Thyroid gland (tissue), 4 donors: ENCODE measurements around the gene COL24A1. TPM values are rescaled to one million over a fixed set of nuclear protein-coding genes. Genes with fewer than 3 reads are reported as not detected.

Experiments
- DNase-seq, 2 donors: peaks; one replicate each; pipeline ENCODE4 v3.0.0-alpha.2; 2019
- H3K27ac ChIP-seq, 3 donors: fragments of 200-600 bp; sonication (generic); 1 replicate in 2 of 3; 2 replicates in 1 of 3; pipeline ENCODE4 v1.5.1; 2016 to 2019; ENCODE audit warnings: mild to moderate bottlenecking in 1 of 3, moderate library complexity in 1 of 3
- H3K27me3 ChIP-seq: fragments of 200-600 bp; sonication (generic); one replicate; pipeline ENCODE4 v1.5.1; 2019
- H3K36me3 ChIP-seq, 2 donors: fragments of 200-600 bp; sonication (generic); one replicate each; pipeline ENCODE4 v1.5.1; 2016 to 2019
- H3K4me1 ChIP-seq, 2 donors: fragments of 200-600 bp; sonication (generic); one replicate each; pipeline ENCODE4 v1.5.1; 2017 to 2019
- H3K4me3 ChIP-seq, 3 donors: fragments of 200-600 bp; sonication (generic); replicated peaks in 1 of 3; 1 replicate in 2 of 3; 2 replicates in 1 of 3; pipeline ENCODE4 v1.5.1; 2016; ENCODE audit warnings: mild to moderate bottlenecking in 1 of 3
- H3K9me3 ChIP-seq: fragments of 200-600 bp; sonication (generic); one replicate; pipeline ENCODE4 v1.5.1; 2017
- POLR2A ChIP-seq, 2 donors: fragments of 450-650 bp; IDR thresholded peaks; one replicate each; pipeline ENCODE4 v1.6.1; 2017; ENCODE audit warnings: antibody characterized with exemption in 2 of 2, mild to moderate bottlenecking in 2 of 2, moderate library complexity in 1 of 2
- WGBS, 2 donors: methylation state at CpG; one replicate each; pipeline ENCODE4 v1.1.5; 2017; 5-methylcytosine and 5-hydroxymethylcytosine counted together
- intact Hi-C: fragments of 100-400 bp; cut with DNase I; formaldehyde crosslinking; loops from one replicate; pipeline ENCODE4 v1.15.1; 2023
- total RNA-seq, 4 donors: library from RNA; depleted of rRNA; stranded (reverse); fragments of >200 nt; gene quantifications; one replicate each; pipeline ENCODE4 v1.2.3, GENCODE V29; 2016
- TF ChIP-seq, protein P1 (sequence below), 6 experiments: fragments of 200-600 bp in 3 of 6; fragments of 450-650 bp in 3 of 6; sonication (generic) in 3 of 6; IDR thresholded peaks; one replicate each; pipeline ENCODE4 v1.5.1; 2016 to 2019; ENCODE audit warnings: antibody characterized with exemption in 6 of 6, mild to moderate bottlenecking in 2 of 6, inconsistent platforms in 1 of 6, moderate library complexity in 1 of 6

COL24A1 gene
- total RNA-seq, 4 donors from 2014 or later: 0.27 to 0.89 (median 0.46) TPM

DNA sequence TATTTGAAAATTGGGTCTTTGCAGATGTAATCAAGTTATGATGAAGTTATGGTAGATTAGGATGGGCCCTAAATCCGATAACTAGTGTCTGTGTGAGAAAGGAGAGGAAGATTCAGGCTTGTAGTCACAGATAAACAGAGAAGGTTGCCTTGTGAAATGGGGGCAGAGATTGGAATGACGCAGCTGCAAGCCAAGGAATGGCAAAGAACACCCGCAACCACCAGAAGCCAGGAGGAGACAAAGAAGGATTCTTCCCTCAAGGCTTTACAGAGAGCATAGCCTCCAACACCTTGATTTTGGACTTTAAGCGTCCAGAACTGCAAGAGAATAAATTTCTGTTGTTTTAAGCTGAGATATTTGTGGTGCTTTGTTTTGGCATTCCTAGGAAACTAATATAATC, 35.4 kb upstream of the COL24A1 start:
- no peaks in the 10 kb centered on the region for H3K4me1 ChIP-seq
- TF ChIP-seq, protein P1, sequence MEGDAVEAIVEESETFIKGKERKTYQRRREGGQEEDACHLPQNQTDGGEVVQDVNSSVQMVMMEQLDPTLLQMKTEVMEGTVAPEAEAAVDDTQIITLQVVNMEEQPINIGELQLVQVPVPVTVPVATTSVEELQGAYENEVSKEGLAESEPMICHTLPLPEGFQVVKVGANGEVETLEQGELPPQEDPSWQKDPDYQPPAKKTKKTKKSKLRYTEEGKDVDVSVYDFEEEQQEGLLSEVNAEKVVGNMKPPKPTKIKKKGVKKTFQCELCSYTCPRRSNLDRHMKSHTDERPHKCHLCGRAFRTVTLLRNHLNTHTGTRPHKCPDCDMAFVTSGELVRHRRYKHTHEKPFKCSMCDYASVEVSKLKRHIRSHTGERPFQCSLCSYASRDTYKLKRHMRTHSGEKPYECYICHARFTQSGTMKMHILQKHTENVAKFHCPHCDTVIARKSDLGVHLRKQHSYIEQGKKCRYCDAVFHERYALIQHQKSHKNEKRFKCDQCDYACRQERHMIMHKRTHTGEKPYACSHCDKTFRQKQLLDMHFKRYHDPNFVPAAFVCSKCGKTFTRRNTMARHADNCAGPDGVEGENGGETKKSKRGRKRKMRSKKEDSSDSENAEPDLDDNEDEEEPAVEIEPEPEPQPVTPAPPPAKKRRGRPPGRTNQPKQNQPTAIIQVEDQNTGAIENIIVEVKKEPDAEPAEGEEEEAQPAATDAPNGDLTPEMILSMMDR (IDR thresholded peaks at IDR 0.05): no peak
- no peak for TF ChIP-seq POLR2A (IDR thresholded peaks at IDR 0.05)
- intact Hi-C loops: no loop called here
- no peaks in the 10 kb centered on the region for H3K27me3 ChIP-seq
- 79 to 80% methylated on average over 4 of the region's 4 CpGs for WGBS, 2 donors
- no peak overlapping the region for H3K27ac ChIP-seq
- H3K9me3 ChIP-seq: no peaks in the 10 kb centered on the region
- DNase-seq: no peak
- no peaks in the 10 kb centered on the region for H3K36me3 ChIP-seq
- H3K4me3 ChIP-seq: no peak overlapping the region

DNA sequence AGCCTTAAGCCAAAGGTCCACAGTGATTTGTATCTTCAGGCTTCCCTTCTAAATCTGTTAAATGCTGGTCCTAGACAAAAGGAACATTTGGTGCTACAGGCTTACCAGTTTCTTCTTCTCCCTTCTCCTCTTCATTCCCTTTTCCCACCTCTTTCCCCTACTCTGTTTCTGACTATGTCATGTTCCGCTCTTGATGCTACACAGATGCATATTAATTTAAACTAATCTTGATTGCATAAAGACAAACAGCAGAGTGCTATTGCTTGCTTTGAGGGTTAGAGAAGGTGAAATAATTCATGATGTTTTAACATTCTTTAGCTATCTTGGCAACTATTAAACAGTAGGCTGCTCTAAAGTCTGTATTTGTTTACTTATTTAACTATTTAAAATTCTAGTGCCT, 34.3 kb upstream of the COL24A1 start:
- DNase-seq: no peak
- Histone ChIP-seq H3K27me3 (no peaks in the 10 kb centered on the region), H3K4me3 (no peak overlapping the region), H3K4me1 (no peaks in the 10 kb centered on the region), H3K27ac (no peak overlapping the region), H3K9me3 (no peaks in the 10 kb centered on the region), H3K36me3 (no peaks in the 10 kb centered on the region)
- TF ChIP-seq, protein P1 (IDR thresholded peaks at IDR 0.05): no peak
- no peak for TF ChIP-seq POLR2A (IDR thresholded peaks at IDR 0.05)
- WGBS, 2 donors: 90 to 93% methylated on average over 1 of the region's 1 CpG
- intact Hi-C loops: no loop called here

DNA sequence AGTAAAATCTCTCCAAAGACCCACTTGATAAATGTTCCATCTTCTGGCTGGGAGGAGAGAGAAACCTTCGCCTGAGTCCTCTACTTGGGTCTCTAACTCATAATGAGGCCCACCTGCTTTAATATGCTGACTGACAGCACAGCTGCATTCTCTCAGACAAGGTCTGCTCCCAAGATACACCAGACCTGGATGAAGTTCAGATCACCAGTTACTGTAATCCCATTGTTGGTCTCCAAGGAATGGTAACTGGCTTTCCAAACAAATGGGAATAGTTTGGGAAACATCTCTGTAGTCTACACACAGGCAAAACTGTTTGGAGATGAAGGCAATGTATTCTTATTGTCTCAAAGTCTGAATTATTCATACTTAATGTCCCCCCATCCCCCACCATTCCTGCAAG, 27.9 kb upstream of the COL24A1 start:
- Histone ChIP-seq H3K4me1 (no peaks in the 10 kb centered on the region), H3K4me3 (no peak overlapping the region), H3K36me3 (no peaks in the 10 kb centered on the region), H3K27me3 (no peaks in the 10 kb centered on the region), H3K27ac (no peak overlapping the region), H3K9me3 (no peaks in the 10 kb centered on the region)
- intact Hi-C loops: no loop called here
- no peak for TF ChIP-seq POLR2A (IDR thresholded peaks at IDR 0.05)
- TF ChIP-seq, protein P1 (IDR thresholded peaks at IDR 0.05): no peak
- no peak for DNase-seq
- 80 to 81% methylated on average over 1 of the region's 1 CpG for WGBS, 2 donors

DNA sequence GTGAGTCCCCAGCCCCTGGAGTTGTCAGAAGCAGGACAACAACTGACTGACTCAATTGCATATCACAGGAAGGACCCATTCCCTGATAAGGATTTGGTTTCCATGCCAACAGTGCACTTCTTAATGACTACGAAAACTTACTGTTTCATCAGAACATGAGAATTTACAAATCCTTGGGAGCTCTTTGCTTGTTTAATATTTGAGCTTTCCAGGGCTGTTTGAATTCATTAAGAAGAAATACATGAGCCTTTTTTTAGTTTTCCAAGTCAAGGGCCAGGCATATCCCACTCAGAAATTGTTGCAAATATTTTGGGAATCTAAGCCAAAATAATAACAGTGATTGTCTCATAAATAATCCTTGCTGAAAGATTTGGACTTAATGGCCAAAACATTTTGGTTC, 27.2 kb upstream of the COL24A1 start:
- Histone ChIP-seq H3K4me3 (no peak overlapping the region), H3K9me3 (no peaks in the 10 kb centered on the region), H3K27me3 (no peaks in the 10 kb centered on the region), H3K36me3 (no peaks in the 10 kb centered on the region), H3K27ac (no peak overlapping the region), H3K4me1 (no peaks in the 10 kb centered on the region)
- no peak for TF ChIP-seq POLR2A (IDR thresholded peaks at IDR 0.05)
- TF ChIP-seq, protein P1 (IDR thresholded peaks at IDR 0.05): no peak
- 38 to 52% methylated on average over 1 of the region's 1 CpG for WGBS, 2 donors
- intact Hi-C loops: no loop called here
- no peak for DNase-seq

DNA sequence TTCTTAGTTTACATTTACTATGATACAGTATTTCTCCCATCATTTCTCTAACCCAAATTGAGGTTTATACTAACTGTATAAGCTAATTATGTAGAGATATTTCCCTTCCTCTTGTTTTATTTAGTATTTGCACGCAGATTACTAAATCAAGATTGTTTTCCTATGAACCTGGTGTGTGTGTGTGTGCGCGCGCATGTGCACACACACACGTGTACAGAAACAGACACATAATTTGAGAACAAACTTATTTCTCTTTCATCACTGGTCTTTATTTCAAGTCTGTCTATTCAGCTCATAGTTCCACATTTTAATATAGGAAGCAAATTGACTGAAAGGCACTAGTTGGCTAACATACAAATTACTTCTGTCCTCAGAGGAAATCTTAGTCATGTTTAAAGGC, 19.7 kb upstream of the COL24A1 start:
- Histone ChIP-seq H3K27ac (no peak overlapping the region), H3K27me3 (no peaks in the 10 kb centered on the region), H3K4me3 (no peak overlapping the region), H3K4me1 (no peaks in the 10 kb centered on the region), H3K9me3 (no peaks in the 10 kb centered on the region), H3K36me3 (no peaks in the 10 kb centered on the region)
- intact Hi-C loops: no loop called here
- TF ChIP-seq, protein P1 (IDR thresholded peaks at IDR 0.05): no peak
- TF ChIP-seq POLR2A (IDR thresholded peaks at IDR 0.05): no peak
- DNase-seq: no peak
- WGBS, 2 donors: 74 to 83% methylated on average over 5 of the region's 5 CpGs
